Measurements from ENCODE around the gene CEP70.

DNA sequence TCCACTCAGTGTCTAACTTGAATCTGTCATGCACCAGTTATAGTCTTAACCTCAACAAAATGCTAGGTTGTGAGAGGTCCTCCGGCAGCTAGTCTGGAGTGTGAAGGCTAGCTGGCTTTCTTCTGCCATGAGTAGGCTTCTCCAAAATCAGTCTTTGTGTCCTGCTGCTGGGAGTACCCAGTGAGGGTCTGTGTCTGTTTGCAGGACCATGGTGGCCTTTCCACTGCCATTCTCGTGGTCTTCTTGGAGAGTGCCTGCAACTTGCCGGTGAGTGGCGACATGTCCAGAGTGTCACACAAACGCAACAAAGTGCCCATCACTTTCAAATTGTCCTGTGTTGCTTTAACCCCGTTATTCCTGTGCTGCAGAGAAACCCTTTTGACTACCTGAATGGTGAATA, 125.6 kb downstream of the CEP70 start:
- no peak for TF ChIP-seq EZH2 (IDR thresholded peaks at IDR 0.05; ENCODE audit: borderline replicate concordance, low read length)
- TF ChIP-seq, protein P1, sequence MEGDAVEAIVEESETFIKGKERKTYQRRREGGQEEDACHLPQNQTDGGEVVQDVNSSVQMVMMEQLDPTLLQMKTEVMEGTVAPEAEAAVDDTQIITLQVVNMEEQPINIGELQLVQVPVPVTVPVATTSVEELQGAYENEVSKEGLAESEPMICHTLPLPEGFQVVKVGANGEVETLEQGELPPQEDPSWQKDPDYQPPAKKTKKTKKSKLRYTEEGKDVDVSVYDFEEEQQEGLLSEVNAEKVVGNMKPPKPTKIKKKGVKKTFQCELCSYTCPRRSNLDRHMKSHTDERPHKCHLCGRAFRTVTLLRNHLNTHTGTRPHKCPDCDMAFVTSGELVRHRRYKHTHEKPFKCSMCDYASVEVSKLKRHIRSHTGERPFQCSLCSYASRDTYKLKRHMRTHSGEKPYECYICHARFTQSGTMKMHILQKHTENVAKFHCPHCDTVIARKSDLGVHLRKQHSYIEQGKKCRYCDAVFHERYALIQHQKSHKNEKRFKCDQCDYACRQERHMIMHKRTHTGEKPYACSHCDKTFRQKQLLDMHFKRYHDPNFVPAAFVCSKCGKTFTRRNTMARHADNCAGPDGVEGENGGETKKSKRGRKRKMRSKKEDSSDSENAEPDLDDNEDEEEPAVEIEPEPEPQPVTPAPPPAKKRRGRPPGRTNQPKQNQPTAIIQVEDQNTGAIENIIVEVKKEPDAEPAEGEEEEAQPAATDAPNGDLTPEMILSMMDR (conservative IDR thresholded peaks at IDR 0.05 in 1 of 2, IDR thresholded peaks at IDR 0.05 in 1 of 2; ENCODE audit: extremely low read depth in 1 of 2, insufficient read depth in 1 of 2, low read depth in 1 of 2, low read length in 2 of 2) = no peak
